ENCODE results near the gene FGF12.

DNA sequence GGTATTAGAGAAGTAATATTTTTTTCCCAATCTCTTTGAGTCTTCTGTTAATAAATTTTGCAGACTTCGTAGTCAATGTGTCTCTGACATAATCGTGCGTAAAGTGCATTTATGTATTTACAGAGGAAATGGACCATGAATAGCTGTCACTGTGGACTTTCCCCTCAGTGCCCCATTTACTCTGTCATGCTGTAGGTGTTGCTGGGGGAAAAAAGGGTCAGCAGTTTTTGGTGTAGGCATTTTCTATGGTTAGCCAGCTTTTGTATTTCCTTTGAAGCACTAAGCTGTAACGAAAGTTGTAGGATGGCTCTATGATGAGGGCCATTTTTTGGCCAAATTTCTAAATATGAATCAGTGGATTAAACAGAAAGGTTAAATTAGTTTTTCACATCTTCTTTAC is 598.4 kb downstream of the FGF12 start:
- no peak for TF ChIP-seq POLR2A (IDR thresholded peaks at IDR 0.05)
- TF ChIP-seq, protein P1, sequence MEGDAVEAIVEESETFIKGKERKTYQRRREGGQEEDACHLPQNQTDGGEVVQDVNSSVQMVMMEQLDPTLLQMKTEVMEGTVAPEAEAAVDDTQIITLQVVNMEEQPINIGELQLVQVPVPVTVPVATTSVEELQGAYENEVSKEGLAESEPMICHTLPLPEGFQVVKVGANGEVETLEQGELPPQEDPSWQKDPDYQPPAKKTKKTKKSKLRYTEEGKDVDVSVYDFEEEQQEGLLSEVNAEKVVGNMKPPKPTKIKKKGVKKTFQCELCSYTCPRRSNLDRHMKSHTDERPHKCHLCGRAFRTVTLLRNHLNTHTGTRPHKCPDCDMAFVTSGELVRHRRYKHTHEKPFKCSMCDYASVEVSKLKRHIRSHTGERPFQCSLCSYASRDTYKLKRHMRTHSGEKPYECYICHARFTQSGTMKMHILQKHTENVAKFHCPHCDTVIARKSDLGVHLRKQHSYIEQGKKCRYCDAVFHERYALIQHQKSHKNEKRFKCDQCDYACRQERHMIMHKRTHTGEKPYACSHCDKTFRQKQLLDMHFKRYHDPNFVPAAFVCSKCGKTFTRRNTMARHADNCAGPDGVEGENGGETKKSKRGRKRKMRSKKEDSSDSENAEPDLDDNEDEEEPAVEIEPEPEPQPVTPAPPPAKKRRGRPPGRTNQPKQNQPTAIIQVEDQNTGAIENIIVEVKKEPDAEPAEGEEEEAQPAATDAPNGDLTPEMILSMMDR (IDR thresholded peaks at IDR 0.05) = no peak
